Stomach smooth muscle (tissue), 2 donors: Measurements from ENCODE around the gene MAPK11.
"Not testable (repeated sequence)": the region's sequence is repeated elsewhere in the genome, so short reads cannot be mapped to it uniquely, and the experiment has no call there.

Experiments used
- H3K27ac ChIP-seq: one replicate; pipeline ENCODE4 v1.7.0; 2013; ENCODE audit warnings: mild to moderate bottlenecking, low read length, inconsistent platforms
- H3K27me3 ChIP-seq, 2 donors: one replicate each; pipeline ENCODE4 v1.7.0; 2013; ENCODE audit warnings: low read length in 2 of 2; ENCODE audit not compliant: insufficient read depth in 2 of 2, control insufficient read depth in 1 of 2
- H3K36me3 ChIP-seq, 2 donors: one replicate each; pipeline ENCODE4 v1.7.0; 2013; ENCODE audit warnings: low read length in 2 of 2; ENCODE audit not compliant: control insufficient read depth in 2 of 2, insufficient read depth in 2 of 2
- H3K4me1 ChIP-seq: one replicate; pipeline ENCODE4 v1.7.0; 2013; ENCODE audit warnings: low read length; ENCODE audit not compliant: control insufficient read depth, insufficient read depth
- H3K4me3 ChIP-seq, 2 donors: one replicate each; pipeline ENCODE4 v1.7.0; 2013; ENCODE audit warnings: low read length in 2 of 2
- H3K9ac ChIP-seq, 2 donors: one replicate each; pipeline ENCODE4 v1.7.0; 2013; ENCODE audit warnings: low read length in 2 of 2, mild to moderate bottlenecking in 1 of 2
- H3K9me3 ChIP-seq, 2 donors: one replicate each; pipeline ENCODE4 v1.7.0; 2013; ENCODE audit warnings: low read length in 2 of 2; ENCODE audit not compliant: control insufficient read depth in 2 of 2
- donor health status: healthy.
- donor health status: Pancreatic carcinoma.

MAPK11 gene

DNA sequence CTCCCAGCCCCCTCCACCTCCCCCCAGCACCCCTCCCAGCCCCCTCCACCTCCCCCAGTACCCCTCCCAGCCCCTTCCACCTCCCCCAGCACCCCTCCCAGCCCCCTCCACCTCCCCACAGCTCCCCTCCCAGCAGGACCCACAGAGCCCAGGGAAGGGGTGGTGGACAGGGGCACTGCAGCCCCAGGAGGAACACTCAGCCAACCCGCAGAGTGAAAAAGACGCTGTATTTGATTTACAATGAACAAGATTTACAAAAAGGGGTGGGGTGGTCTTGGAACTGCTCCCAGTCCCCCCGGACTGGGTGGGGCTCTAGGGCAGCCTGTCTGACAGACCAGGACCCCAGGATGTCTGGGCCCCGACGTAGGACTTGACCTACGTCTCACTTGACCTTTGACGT is 4.6 kb upstream of the MAPK11 start:
- Histone ChIP-seq H3K27me3 (peaks cover 0 to 10% of the 10 kb centered on the region in 2 donors), H3K9me3 (no peaks in the 10 kb centered on the region), H3K9ac (no peak overlapping the region), H3K4me3 (no peak overlapping the region), H3K36me3 (peaks cover 28% of the 10 kb centered on the region in 2 donors), H3K4me1 (peaks cover 29% of the 10 kb centered on the region), H3K27ac (no peak overlapping the region)

GRCh38 chr22:50274311-50274710 is 4.1 kb upstream of the MAPK11 start:
- Histone ChIP-seq H3K36me3 (peaks cover 24% of the 10 kb centered on the region in 2 donors), H3K4me3 (no peak overlapping the region), H3K27me3 (peaks cover 0 to 10% of the 10 kb centered on the region in 2 donors), H3K9me3 (no peaks in the 10 kb centered on the region), H3K4me1 (peaks cover 33% of the 10 kb centered on the region), H3K27ac (no peak overlapping the region), H3K9ac (no peak overlapping the region)

- not testable (repeated sequence) for H3K4me3 ChIP-seq, H3K9ac ChIP-seq, H3K27ac ChIP-seq, H3K9me3 ChIP-seq, H3K27me3 ChIP-seq
- H3K36me3 ChIP-seq, result peaks cover 18 to 20% of the 10 kb centered on the region in 2 donors
- H3K4me1 ChIP-seq, result peaks cover 38% of the 10 kb centered on the region
These were observed 3.6 kb upstream of the MAPK11 start for GRCh38 chr22:50273781-50274180.

- H3K27ac ChIP-seq, H3K4me3 ChIP-seq, H3K27me3 ChIP-seq, H3K9me3 ChIP-seq, H3K9ac ChIP-seq: not testable (repeated sequence)
- Histone ChIP-seq H3K36me3 (peaks cover 15 to 16% of the 10 kb centered on the region in 2 donors), H3K4me1 (peaks cover 42% of the 10 kb centered on the region)
These were observed 3.2 kb upstream of the MAPK11 start for GRCh38 chr22:50273352-50273751.

DNA sequence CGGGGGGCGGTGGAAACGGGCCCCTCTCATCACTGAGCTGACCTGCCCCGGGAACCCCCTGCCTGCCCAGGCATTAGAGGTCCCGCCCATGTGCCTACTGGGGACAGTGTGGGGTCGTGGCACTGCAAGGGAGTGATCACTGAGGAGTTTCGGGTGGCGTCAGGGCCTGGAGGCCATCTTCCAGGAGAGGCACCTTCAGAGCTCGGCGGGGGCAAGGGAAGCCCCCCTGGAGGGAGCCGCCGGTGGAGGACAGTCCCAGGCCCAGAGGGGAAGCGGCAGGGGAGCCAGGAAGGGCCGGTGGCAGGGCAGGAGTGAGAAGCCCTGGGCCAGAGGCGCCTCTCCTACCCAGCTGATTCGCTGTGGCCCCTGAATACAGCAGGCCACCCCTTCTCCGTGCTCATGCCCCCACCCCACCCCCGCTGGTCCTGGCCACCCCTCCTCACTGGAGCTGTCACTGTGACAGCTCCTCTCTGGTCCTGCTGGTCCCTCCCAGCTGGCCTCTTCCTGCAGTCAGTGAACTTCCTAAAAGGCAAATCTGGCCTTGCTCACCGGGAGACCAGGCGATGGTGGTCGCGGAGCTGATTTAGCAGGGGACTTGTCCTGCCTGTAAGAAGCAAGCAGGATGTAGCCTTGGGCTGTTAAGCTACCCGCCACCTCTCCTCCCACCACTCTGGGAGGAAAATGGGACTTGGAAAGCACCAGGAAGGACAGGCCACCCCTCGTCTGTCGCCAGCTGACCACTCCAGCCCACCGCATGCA is 2.0 kb upstream of the MAPK11 start:
- Histone ChIP-seq H3K9ac (no peak overlapping the region), H3K27ac (no peak overlapping the region), H3K27me3 (peaks cover 0 to 10% of the 10 kb centered on the region in 2 donors), H3K9me3 (no peaks in the 10 kb centered on the region), H3K4me1 (peaks cover 49% of the 10 kb centered on the region), H3K36me3 (peaks cover 5% of the 10 kb centered on the region in 2 donors), H3K4me3 (peak overlapping the region in 1 of 2 donors; percentile 29)

DNA sequence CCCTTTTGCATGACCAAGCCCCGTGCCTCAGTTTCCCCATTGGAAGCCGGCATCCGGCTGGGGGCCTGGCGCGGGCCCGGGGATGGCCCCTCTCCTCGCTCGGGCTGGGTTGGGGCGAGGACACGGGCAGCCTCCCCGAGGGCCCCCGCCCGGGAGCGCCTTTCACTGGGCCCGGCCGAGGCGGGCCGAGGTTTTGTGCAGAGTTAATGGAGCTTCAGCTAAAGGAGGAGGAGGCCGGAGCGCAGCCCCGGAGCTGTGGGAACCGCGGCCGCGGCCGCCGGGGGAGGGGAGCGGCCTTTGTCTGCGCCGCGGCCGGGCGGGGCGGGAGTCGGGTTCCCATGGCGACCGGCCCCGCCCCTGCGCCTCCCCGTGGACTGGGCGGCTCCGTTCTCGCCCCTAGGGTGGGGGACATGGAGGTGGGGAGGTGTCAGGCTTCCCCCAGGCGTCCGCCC is 1.4 kb upstream of the MAPK11 start:
- no peak overlapping the region for H3K27ac ChIP-seq

DNA sequence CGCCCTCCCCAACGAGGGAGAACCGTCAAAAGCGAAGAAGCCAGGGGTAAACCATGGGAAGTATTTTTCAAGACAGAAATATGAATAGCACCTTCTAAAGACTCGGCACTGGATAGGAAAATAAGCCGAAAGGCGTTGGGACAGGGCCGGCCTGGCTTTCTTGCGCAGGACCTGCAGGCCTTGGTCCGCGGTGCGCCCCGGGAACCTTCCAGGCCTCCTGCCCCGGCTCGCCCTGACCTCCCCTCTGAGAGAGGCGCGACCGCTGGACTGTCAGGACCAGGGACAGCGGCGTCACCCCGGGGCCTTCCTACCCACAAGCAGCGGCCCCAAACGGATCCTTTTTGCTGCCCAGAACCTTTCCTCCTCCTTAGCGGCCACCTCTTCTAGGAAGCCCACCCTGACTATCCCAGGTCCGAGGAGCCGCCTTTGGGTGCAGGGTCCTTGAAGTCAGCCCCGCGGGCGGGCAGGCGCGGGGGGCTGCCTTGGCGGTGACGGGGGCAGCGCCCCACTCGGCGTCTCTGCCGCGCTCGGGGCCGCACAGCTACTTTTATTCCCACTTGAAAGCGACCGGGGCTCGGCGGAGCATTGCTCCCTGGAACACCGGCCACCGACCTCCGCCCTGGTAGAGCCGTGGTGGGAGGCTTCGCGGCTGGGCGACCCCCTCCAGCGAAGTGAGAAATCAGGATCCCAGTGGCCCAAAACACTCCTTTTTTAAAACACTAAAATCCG is 650 bp upstream of the MAPK11 start:
- peak overlapping the region; percentile 60 to 70 for H3K4me3 ChIP-seq
- H3K27me3 ChIP-seq, result peaks cover 0 to 10% of the 10 kb centered on the region in 2 donors
- peak overlapping the region in 1 of 2 donors; percentile 22 for H3K9ac ChIP-seq
- H3K4me1 ChIP-seq, result peaks cover 55% of the 10 kb centered on the region
- H3K9me3 ChIP-seq, result no peaks in the 10 kb centered on the region
- H3K27ac ChIP-seq, result peak overlapping the region; percentile 11
- peaks cover 0 to 2% of the 10 kb centered on the region in 2 donors for H3K36me3 ChIP-seq

More for the DNA sequence above, 1.4 kb upstream of the MAPK11 start:
- peak overlapping the region in 1 of 2 donors; percentile 70 for H3K4me3 ChIP-seq
- H3K27me3 ChIP-seq, result peaks cover 0 to 10% of the 10 kb centered on the region in 2 donors
- peaks cover 55% of the 10 kb centered on the region for H3K4me1 ChIP-seq
- peaks cover 4 to 5% of the 10 kb centered on the region in 2 donors for H3K36me3 ChIP-seq
- H3K9ac ChIP-seq, result no peak overlapping the region
- H3K9me3 ChIP-seq, result no peaks in the 10 kb centered on the region

DNA sequence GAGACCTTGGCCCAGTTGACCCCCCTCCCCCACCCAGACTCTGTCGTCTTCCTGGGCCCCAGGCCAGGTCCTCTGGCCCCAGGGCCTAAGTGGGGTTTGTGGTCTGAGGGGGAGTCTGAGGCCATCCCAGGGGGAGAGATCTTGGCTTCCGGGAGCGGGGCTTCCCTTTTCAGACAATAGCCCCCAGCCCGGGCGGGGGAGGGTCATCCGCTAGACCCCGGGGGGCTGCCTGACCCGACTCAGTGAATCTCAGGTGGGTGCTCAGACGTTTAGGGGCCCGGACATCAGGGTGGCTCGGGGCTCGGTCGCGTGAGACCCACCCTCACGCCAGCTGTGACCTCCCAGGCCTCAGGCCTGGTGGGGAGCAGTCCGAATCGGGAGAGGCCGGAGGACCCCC is 609 bp downstream of the MAPK11 start:
- Histone ChIP-seq H3K27ac (peak overlapping the region; percentile 37), H3K9me3 (no peaks in the 10 kb centered on the region), H3K4me3 (peak overlapping the region in 1 of 2 donors; percentile 57), H3K36me3 (no peaks in the 10 kb centered on the region), H3K4me1 (peaks cover 53% of the 10 kb centered on the region), H3K27me3 (peaks cover 0 to 10% of the 10 kb centered on the region in 2 donors), H3K9ac (no peak overlapping the region)

GRCh38 chr22:50268655-50269113 is 1.5 kb downstream of the MAPK11 start:
- no peaks in the 10 kb centered on the region for H3K36me3 ChIP-seq
- no peak overlapping the region for H3K27ac ChIP-seq
- no peaks in the 10 kb centered on the region for H3K9me3 ChIP-seq
- peak overlapping the region in 1 of 2 donors; percentile 57 for H3K4me3 ChIP-seq
- H3K27me3 ChIP-seq, result peaks cover 0 to 10% of the 10 kb centered on the region in 2 donors
- H3K4me1 ChIP-seq, result peaks cover 47% of the 10 kb centered on the region
- H3K9ac ChIP-seq, result no peak overlapping the region

- Histone ChIP-seq H3K9ac (no peak overlapping the region), H3K9me3 (no peaks in the 10 kb centered on the region), H3K4me3 (peak overlapping the region in 1 of 2 donors; percentile 58), H3K4me1 (peaks cover 46% of the 10 kb centered on the region), H3K36me3 (no peaks in the 10 kb centered on the region), H3K27me3 (peaks cover 2 to 14% of the 10 kb centered on the region in 2 donors), H3K27ac (no peak overlapping the region)
These were observed 2.4 kb downstream of the MAPK11 start for GRCh38 chr22:50267591-50268390.
